Measurements from ENCODE around the gene PTRHD1.

The PTRHD1 gene

DNA sequence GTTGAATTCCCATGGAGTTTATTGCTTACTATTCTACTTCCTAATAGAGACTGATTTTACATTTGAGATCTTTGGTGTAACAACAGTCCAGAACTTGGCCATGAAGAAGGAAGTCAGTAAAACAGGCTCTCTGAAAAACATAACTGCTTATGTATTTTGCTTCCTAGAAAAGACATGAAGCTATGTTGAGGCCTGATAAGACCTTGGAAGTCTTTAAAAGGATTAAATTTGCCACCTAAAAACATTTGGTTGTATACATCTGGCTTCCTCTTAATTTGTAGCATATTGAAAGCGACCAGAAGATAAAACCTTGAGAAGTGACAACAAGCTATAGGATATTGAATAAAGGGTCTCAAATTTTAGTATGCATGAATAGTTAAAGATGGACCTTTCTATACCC is 36.4 kb downstream of the PTRHD1 start:
- TF ChIP-seq, protein P1, sequence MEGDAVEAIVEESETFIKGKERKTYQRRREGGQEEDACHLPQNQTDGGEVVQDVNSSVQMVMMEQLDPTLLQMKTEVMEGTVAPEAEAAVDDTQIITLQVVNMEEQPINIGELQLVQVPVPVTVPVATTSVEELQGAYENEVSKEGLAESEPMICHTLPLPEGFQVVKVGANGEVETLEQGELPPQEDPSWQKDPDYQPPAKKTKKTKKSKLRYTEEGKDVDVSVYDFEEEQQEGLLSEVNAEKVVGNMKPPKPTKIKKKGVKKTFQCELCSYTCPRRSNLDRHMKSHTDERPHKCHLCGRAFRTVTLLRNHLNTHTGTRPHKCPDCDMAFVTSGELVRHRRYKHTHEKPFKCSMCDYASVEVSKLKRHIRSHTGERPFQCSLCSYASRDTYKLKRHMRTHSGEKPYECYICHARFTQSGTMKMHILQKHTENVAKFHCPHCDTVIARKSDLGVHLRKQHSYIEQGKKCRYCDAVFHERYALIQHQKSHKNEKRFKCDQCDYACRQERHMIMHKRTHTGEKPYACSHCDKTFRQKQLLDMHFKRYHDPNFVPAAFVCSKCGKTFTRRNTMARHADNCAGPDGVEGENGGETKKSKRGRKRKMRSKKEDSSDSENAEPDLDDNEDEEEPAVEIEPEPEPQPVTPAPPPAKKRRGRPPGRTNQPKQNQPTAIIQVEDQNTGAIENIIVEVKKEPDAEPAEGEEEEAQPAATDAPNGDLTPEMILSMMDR (IDR thresholded peaks at IDR 0.05; ENCODE audit: low read depth, low read length, missing control alignments), result no peak
- DNase-seq (ENCODE audit: low read depth), result no peak

DNA sequence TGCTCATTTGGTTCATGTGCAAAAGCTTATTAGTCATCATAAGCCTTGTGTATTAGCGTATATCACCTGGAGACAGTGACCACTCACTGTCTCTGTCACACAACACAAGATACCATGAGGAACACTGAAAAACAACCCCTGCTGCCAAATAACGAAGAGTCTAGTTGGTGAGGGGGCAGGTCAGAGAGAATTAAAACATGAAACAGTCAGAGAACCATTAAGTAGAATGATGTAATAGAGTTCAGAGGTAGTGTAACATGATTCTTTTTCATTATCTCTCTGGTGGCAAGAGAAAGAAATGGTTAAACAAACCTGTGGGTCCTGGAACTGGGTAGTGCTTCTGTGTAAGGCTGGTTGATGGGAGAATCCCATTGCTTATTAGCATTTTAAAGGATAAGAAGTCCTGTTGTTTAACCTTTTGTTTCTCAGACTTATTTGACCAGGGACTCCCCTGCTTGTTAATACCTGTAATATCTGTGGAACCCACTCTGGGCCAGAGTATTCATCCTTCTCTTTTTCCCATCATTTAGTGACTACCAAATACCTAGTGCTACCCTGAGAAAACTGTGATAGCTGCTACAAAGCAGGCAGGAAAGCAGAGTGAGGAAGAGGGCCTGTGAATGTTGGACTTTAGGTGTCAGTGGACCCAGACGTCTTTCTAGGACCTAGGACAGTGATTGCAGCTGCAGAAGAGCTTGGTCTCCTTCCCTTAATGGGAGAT is 38.0 kb downstream of the PTRHD1 start:
- no peak overlapping the region for H3K4me3 ChIP-seq (ENCODE audit: low read depth, low read length)
- no peak for DNase-seq (ENCODE audit: low read depth)
- TF ChIP-seq, protein P1 (IDR thresholded peaks at IDR 0.05; ENCODE audit: low read depth, low read length, missing control alignments), result no peak

More for the DNA sequence above, 36.4 kb downstream of the PTRHD1 start:
- no peak overlapping the region for H3K4me3 ChIP-seq (ENCODE audit: low read depth, low read length)

DNA sequence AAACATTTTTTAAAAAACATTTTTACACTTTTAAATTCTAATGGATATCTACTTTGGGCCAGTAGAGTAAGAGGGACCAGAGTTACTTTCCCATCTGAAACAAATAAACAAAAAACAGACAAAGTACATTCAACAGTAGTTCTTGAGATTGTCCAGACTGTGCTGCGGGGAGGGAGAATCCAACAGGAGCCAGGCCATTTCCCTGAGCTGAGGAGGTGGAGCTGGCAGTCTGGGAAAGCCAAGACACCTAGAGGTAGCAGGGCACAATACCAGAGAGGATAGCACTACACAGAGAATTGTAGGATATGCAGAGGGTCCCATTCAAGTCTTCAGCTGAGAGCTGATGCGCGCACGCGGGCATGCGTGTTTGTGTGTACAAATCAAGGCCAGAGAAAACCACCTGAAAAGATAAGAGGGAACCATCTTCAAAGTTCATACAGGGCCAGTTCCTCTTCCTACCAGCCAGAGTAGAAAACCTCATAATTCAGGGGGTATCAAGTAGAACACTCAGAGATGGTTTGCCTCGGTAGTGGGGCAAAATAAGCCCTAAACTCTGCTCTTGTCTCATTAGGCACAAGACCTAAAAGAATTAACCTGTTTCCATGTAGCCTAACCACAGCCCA is 44.0 kb downstream of the PTRHD1 start:
- no peak overlapping the region for H3K4me3 ChIP-seq (ENCODE audit: low read depth, low read length)
- TF ChIP-seq, protein P1 (IDR thresholded peaks at IDR 0.05; ENCODE audit: low read depth, low read length, missing control alignments), result no peak
- no peak for DNase-seq (ENCODE audit: low read depth)

DNA sequence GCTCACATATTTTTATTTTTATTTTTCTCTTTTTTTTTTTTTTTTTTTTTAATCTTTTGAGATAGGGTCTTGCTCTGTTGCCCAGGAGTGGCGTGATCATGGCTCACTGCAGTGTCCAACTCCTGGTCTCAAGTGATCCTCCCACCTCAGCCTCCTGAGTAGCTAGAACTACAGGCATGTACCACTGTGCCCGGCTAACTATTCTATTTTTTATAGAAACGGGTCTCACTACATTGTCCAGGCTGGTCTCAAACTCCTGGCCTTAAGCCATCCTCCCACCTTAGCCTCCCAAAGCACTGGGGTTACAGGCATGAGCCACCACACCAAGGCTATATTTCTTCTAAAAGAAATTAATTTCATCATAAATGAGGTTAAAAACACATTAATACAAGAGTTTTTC is 45.9 kb downstream of the PTRHD1 start:
- TF ChIP-seq, protein P1 (IDR thresholded peaks at IDR 0.05; ENCODE audit: low read depth, low read length, missing control alignments), result no peak
- DNase-seq (ENCODE audit: low read depth), result no peak
- no peak overlapping the region for H3K4me3 ChIP-seq (ENCODE audit: low read depth, low read length)

DNA sequence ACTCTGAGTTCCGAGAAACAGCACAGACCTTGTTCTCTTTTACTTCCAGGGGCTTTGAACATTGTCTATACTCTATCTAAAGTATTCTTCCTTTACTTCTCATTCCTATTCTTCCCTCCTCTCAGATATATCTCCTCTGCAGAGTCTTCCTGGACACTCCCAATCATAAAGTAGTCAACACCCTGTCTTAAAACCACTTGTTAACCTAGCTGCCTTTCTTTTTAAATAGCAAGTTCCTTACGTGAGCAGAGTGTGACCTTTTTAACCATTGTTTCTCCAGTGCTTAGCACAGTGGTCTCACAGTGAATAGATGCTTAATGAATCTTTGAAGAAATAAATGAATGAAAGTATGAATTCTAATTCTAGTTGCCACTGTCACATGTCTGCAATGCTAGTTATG is 47.4 kb downstream of the PTRHD1 start:
- H3K4me3 ChIP-seq (ENCODE audit: low read depth, low read length), result no peak overlapping the region
- TF ChIP-seq, protein P1 (IDR thresholded peaks at IDR 0.05; ENCODE audit: low read depth, low read length, missing control alignments), result no peak
- DNase-seq (ENCODE audit: low read depth), result no peak

DNA sequence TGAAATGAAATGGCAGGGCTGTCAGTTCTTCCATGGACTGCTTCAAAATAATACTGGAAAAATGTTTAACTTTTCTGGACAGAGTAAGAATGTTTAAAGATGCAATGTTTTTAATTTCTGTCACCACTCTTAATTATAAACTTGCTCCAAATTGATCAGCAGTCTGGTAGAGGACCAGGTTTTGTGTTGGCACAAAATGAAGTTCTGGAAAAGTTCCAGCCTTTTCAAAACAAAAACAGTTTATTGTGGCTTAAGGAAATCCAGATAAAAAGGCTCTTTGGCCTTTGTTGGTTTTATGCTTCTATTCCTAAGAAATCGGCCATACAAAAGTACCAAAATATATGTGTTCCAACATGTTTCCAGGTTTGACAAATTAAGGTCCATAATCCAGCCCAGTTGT is 48.8 kb downstream of the PTRHD1 start:
- no peak for DNase-seq (ENCODE audit: low read depth)
- no peak overlapping the region for H3K4me3 ChIP-seq (ENCODE audit: low read depth, low read length)
- TF ChIP-seq, protein P1 (IDR thresholded peaks at IDR 0.05; ENCODE audit: low read depth, low read length, missing control alignments), result no peak

DNA sequence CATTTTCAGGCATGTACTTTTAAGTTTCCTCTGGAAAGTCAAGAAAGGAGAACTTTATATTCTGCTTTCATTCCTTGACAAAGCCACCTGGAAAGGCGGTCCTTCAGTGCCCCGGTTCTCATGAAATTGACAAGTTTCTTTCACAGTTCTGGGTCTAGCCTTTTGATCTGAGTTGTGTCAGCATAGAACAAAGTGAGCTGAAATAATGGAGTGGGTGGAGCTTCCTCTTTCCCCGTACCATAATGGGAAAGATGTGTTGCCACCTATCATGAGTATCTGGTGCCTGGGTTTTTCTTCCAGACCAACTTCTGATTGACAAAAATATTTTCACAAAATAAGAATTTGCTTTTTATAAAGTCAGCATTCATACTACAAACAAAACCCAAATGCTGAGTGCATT is 49.3 kb downstream of the PTRHD1 start:
- TF ChIP-seq, protein P1 (IDR thresholded peaks at IDR 0.05; ENCODE audit: low read depth, low read length, missing control alignments), result no peak
- H3K4me3 ChIP-seq (ENCODE audit: low read depth, low read length), result no peak overlapping the region
- no peak for DNase-seq (ENCODE audit: low read depth)

Data from GM12864 (cell line).